ENCODE data around the gene CCL7.
A peak's percentile ranks its signal among the peaks of the same experiment; 100 is the strongest.

The CCL7 gene

DNA sequence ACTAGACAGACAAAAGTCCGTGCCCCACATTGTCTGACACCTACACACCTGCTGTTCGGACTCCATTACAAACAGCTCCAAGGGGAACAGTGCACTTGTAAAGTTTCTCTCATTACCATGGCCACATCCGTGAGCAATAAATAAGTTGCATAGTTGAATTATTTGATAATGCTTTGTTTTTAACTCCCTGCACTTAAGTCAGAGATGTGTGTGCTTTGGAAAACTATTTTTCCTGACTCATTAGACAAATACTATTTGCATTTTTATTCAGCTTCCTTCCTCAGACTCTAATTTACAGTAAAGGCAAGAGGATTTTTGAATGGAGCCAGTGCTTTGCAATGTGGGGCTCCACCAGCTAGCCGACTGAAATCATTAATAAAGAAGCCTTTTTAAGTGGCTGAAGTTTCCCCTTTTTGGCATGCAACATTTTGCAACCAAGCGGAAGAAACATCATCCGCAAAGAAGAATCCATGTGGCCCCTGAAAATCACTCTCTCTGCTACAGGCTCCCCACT is 21.5 kb upstream of the CCL7 start:
- no peak for DNase-seq

DNA sequence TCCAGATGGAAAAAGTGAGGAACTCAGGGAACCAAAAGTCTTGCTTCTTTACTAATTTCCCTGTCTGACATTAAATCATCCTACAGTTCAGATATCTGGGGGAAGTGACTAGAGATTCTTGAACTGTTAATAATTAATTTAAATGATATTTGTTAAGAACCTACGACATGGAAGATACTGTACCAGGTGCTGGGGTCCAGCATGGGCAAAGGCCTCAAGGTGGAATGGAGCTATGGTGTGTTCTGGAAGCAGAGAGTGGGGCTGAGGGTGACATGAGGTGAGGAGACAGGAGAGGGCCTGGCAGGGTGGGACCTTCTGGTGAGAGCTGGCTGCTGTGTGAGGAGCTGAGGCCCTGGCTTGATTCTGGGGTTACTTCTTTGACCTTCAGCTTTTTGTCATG is 21.0 kb upstream of the CCL7 start:
- DNase-seq, result no peak

DNA sequence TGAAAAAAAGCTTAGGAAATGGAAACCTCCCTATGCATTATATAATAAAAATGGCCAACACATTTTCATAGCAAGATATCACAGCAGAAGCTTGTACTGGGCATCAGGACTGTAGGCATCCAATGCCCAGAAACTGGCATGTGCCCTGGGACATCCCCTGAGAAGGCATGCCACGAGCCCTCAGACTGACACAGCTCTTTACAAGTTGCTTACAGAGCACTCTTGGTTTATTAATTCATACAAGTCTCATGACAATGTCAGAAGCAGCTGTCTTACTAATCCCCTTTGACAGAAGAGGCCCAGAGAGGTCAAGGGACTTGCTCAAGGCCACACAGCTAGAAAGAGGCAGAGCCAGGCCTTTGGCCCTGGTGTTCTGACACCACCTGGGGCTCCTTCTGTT is 20.5 kb upstream of the CCL7 start:
- DNase-seq, result no peak

DNA sequence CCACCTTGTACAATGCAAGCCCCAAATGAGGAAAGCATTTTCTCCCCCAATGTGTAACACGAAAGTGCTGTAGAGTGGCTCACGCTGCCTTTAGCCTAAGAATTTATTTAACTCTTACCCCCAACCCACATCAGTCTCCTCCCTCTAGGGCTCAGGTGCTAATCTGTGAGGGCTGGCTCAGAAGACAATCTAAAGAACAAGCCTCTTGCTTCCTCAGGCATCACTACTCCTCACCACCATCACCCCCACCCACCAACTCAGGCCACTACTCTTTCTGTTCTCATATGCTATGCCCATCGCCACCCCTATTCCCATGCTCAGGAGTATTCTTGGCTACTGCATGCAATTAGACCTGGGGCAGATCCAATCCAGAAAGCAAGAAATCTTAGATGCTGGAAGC is 18.8 kb upstream of the CCL7 start:
- no peak for DNase-seq

DNA sequence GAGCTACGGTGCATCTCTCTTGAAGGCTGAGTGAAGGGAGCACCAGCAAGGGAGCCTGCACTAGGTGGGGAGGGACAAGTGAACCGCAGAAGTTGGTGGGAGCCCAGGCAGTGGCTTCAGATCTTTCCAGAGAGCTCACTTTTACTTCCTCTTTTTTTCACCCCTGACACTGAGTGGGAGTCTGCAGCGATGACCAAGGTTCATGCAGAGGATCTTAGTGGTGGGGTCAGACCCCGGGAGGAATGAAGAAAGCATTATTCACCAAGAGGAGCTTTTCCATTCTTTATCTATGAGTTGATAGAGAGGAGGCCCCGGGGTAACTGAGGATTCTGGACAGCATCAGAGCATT is 18.0 kb upstream of the CCL7 start:
- DNase-seq, result no peak

DNA sequence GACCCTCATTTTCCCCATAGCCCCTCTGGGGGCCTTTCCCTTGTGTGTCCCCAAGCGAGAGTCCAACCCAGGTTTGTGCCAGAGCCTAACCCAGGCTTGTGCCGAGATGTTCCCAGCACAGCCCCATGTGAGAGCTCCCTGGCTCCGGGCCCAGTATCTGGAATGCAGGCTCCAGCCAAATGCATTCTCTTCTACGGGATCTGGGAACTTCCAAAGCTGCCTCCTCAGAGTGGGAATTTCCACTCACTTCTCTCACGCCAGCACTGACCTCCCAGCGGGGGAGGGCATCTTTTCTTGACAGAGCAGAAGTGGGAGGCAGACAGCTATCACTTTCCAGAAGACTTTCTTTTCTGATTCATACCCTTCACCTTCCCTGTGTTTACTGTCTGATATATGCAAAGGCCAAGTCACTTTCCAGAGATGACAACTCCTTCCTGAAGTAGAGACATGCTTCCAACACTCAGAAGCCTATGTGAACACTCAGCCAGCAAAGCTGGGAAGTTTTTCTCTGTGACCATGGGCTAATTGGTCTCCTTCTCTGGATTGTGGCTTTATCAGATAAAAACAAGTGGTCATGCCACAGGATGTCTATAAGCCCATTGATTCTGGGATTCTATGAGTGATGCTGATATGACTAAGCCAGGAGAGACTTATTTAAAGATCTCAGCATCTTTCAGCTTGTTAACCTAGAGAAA is 17.4 kb upstream of the CCL7 start:
- DNase-seq, result peak in 1 of 2 experiments; percentile 27

DNA sequence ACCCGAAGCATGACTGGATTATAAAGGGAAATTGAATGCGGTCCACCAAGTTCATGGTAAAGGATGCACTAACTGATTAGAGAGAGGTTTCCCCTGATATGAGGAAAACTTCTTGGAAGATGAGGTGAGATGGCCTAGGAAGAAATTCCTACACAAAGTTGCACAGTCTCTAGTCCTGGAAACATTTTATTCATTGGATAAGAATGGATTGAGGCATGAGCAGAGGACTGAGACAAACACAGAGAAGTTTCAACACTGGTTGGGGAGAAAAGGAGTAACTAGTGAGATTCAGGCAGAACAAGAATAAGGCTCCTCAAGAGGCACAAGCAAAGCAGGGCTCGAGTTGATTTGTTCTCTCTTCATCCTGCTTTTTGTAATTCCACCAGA is 16.9 kb upstream of the CCL7 start:
- DNase-seq, result no peak

DNA sequence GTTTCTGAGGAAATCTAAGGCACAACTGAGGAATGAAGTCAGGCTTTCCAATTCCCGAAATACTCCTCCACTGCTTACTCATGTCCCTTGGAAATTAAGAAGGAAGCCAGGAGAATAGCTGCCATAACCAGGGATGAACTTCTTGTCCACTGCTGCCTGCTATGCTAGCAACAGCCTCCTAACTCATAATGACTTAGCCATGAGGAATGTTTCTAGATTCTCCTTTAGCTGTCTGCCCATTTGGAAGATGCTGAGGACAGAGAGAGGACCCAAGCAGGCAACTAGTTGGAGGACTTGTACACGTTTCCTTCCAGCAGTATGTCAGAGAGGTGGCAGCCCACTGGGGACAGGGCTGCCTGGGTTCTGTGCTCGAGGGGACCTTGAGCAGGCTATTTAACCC is 15.9 kb upstream of the CCL7 start:
- DNase-seq, result no peak

DNA sequence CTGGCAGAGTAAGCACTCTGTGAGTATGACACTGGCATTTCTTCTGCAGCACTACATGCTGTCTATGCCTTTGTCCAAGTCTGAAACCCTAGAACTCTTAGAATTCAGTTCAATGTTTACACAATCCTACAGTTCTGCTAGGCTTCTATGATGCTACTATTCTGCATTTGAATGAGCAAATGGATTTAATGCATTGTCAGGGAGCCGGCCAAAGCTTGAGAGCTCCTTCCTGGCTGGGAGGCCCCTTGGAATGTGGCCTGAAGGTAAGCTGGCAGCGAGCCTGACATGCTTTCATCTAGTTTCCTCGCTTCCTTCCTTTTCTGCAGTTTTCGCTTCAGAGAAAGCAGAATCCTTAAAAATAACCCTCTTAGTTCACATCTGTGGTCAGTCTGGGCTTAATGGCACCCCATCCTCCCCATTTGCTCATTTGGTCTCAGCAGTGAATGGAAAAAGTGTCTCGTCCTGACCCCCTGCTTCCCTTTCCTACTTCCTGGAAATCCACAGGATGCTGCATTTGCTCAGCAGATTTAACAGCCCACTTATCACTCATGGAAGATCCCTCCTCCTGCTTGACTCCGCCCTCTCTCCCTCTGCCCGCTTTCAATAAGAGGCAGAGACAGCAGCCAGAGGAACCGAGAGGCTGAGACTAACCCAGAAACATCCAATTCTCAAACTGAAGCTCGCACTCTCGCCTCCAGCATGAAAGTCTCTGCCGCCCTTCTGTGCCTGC is 15.2 kb upstream of the CCL7 start, which contains the start of gene CCL2:
CCL2 (plus strand) TSS at position 635 of the 730 bp plus-strand sequence; CDS start at position 700, 65 bp downstream.
- DNase-seq, result no peak

DNA sequence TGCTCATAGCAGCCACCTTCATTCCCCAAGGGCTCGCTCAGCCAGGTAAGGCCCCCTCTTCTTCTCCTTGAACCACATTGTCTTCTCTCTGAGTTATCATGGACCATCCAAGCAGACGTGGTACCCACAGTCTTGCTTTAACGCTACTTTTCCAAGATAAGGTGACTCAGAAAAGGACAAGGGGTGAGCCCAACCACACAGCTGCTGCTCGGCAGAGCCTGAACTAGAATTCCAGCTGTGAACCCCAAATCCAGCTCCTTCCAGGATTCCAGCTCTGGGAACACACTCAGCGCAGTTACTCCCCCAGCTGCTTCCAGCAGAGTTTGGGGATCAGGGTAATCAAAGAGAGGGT is 14.7 kb upstream of the CCL7 start:
- no peak for DNase-seq

DNA sequence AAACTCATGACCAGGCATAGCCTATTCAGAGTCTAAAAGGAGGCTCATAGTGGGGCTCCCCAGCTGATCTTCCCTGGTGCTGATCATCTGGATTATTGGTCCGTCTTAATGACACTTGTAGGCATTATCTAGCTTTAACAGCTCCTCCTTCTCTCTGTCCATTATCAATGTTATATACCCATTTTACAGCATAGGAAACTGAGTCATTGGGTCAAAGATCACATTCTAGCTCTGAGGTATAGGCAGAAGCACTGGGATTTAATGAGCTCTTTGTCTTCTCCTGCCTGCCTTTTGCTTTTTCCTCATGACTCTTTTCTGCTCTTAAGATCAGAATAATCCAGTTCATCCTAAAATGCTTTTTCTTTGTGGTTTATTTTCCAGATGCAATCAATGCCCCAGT is 14.2 kb upstream of the CCL7 start:
- no peak for DNase-seq

DNA sequence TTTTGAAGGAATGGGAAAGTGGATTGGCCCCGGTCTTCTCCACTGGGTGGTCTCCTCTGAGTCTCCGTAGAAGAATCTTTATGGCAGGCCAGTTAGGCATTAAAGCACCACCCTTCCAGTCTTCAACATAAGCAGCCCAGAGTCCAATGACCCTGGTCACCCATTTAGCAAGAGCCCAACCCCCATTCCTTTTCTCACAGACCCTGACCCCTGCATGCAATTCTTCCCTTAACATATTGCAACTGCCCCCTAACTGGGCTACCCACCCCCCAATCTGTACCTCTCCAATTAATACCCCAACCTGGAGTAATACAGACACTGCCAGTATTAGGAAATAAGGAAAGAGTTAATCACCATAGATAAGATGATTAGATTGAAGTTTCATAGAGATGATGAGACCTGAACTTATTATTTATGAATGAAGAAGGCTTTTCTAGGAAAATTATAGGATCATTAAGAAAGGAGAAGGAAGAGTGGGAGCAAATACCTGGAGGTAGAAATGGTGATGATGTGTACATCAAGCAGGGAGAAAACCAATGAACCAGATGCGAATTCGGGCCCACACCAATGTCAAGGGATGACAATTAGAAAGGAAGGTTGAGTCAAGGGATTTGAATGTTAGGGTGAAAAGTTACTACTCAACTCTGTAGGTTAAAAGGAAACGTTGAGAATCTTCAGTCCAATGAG is 12.6 kb upstream of the CCL7 start:
- DNase-seq, result no peak

DNA sequence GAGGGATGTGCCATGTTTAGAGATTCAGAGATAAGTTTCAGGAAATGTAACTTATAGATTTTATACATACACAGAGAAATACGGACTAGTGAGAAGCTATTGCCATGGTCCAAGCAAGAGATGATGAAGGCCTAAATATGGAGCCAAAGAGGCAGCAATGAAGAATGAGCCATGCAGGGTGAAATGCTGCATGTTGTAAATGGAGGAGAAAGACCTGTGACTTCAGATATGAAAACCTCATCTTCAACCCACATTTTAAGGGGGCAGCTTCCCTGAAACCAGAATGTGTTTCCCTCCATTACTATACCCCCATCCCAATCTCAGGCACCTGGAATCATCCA is 12.1 kb upstream of the CCL7 start:
- no peak for DNase-seq

DNA sequence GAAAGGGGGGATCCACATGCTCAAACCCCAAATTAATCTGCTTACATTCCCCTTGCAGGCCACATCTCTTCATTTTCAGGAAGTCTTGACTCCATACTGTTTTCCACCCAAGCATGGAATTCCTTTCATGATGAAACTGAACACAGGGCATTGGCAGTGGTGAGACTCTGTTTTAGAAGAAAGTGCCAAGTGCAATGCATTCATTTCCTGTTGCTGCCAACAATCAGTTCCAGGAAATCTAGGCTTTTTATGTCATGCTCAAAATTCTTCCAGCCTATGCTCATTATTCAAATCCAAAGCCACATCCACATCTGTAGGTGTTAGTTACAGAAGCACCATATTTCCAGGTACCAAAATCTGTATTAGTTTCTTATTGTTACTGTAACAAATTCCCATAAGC is 10.9 kb upstream of the CCL7 start:
- DNase-seq, result no peak

DNA sequence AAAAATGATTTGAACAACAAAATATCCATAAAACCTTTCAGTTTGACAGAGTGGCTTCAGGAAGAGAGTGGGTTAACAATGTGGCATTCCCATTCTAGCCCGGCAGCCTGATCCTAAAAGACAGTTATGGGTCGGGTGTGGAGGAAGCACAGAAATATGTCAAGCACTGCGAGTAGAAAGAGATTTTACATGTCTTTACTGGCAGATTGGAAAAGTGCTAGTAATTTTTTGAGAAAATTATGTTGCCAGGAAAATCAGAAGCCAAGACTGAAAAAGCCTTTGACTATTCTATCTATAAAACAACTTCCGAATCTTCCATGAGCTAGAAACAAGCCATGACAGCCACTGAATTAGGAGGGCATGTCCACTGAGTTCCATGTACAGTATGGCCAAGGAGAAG is 9.2 kb upstream of the CCL7 start:
- DNase-seq, result no peak

DNA sequence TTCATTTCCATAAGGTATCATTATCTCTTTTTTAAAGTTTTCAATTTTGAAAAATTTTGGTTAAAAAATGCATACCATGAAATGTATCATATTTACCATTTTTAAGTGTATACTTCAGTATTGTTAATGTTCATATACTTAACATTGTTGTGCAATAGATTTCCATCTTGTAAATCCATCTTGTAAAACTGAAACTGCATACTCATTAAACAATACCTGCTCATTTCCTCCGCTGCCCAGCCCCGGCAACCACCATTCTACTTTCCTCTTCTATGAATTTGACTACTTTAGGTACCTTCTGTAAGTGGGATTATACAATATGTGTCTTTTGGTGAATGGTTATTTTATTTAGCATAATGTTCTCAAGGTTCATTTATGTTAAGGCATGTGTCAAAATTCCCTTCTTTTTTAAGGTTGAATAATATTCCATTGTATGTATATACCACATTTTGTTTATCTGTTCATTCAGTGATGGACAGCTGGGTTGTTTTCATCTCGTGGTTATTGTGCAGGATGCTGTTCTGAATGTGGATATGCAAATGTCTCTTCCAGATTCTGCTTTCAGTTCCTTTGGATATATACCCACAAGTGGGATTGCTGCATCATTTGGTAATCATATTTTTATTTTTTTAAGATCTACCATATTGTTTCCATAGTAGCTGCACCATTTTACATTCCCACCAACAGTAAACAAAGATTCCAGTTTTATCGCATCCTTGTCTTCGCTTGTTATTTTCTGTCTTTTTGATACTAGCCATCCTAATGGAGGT is 8.3 kb upstream of the CCL7 start:
- DNase-seq, result no peak

DNA sequence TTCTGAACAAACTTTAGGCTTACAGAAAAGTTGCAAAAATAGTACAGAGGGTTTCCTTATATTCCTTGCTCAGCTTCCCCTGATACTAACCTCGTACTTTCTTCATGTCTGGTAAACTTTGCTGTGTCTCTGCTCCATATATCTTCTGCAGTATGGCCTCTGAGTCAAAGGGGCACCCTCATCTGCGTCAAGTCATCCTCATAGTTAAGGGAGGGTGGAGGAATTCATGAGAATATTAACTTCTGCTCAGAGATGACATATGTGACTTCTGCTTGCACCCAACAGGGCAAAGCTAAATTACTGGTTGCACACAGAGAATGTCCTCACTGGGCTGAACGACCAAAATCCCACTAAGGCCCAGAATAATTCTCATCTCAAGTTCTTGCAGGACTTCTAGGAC is 4.3 kb upstream of the CCL7 start:
- DNase-seq, result no peak

DNA sequence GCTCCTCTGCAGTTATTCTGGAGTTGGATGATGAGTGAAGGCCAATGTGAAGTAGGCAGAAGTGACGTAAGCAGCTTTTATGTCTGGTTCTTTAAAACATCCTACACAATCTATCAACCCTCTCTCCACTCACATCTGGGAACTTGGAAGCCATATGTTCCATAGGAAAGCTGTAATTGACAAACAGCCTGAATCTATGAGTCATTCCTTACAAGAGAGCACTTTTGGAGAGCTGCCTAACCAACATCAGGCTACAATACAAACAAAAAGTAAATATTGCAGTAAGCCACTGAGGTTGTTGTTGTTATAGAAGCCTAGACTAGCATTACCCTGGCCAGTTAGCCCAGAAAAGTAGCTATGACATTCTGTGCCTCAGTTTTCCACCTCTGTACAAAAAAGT is 5.9 kb downstream of the CCL7 start:
- DNase-seq, result no peak

DNA sequence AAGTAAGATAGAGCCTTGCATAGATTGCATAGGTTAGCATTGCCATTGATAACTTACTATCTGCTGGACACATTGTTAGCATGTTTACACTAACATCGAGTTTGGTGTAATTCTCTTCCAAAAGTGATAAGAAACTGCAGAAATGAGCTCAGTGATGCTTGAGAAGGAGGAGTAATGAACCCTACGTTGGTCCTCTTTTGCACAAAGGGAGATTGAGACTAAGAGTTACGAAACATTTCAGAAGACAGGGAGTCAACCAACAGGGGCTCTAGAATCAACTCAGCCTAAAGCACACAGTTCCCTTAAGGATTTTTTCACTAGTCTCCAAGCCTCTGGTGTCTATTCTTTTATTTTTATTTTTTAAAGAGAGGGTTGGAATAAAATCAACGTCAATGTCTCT is 6.8 kb downstream of the CCL7 start:
- DNase-seq, result no peak

DNA sequence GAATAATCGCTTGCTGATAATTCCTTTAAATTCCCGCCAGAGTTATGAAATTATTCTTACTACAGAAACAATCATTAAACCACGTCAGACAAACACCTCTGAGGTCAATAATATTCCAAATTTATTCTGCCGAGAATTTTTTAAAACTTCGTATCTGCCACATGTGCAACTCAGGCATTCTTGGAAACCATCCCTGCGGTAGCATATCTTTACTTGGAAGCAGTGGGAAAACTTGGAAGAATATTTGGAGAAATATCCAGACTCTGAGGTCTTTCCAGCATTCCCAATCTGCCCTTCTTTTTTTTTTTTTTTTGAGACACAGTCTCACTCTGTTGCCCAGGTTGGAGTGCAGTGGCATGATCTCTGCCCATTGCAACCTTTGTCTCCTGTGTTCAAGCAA is 13.6 kb downstream of the CCL7 start:
- DNase-seq, result no peak

DNA sequence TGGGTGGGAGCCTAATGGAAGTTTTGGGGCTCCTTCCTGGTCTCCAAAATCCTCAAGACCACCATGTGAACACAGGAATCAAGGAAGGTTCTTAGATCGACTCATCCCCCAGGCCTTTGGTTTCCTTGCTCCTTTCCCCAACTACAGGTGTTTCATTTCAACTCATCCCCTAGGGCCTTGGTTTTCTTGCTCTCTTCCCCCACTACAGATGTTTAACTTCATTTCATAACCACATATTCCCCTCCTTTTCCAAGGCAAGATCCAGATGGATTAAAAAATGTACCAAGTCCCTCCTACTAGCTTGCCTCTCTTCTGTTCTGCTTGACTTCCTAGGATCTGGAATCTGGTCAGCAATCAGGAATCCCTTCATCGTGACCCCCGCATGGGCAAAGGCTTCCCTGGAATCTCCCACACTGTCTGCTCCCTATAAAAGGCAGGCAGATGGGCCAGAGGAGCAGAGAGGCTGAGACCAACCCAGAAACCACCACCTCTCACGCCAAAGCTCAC is 15.3 kb downstream of the CCL7 start, which contains the start of gene CCL11:
CCL11 (plus strand) TSS at position 457 of the 507 bp plus-strand sequence. CDS start 67 bp downstream, outside the sequence.
- DNase-seq, result no peak

DNA sequence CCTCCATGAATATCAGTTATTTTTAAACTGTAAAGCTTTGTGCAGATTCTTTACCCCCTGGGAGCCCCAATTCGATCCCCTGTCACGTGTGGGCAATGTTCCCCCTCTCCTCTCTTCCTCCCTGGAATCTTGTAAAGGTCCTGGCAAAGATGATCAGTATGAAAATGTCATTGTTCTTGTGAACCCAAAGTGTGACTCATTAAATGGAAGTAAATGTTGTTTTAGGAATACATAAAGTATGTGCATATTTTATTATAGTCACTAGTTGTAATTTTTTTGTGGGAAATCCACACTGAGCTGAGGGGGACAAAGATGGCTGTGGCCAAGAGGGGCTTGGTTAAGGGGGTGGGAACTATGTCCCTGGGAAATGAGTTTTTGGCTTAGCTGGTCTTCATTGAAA is 17.9 kb downstream of the CCL7 start:
- no peak for DNase-seq

DNA sequence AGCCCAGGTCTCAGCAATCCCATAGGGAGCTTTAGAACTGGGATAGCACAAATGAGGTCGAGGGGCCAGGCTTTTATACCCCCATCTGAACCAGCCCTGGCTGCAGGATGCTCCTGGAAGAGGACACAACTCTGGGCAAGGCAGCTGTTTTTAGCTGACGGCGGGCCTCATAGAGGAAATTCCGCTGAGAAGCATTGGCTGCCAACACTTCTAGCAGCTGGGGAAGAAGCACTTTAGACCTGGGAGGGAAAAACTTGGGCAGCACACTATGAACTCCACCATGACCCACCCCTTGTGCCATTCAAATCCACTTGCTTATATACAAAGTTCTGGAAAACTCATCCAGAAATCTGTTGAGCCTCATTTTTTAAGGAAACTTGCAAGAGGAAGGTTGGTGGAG is 20.6 kb downstream of the CCL7 start:
- no peak for DNase-seq
